ENCODE results near the gene ZCCHC13. TPM values are rescaled to one million over a fixed set of nuclear protein-coding genes. Genes with fewer than 3 reads are reported as not detected.

ZCCHC13 gene
- polyA plus RNA-seq, 3 donors, result not detected

- Mint-ChIP-seq H3K4me3 (no peak overlapping the region), H3K27me3 (ENCODE audit: low read depth in 3 of 3) (peaks cover 0 to 6% (median 0%) of the 10 kb centered on the region in 3 donors), H3K27ac (no peak overlapping the region), H3K36me3 (no peaks in the 10 kb centered on the region), H3K9me3 (peaks cover 0 to 2% (median 0%) of the 10 kb centered on the region in 7 donors), H3K4me1 (peaks cover 14% of the 10 kb centered on the region)
- Histone ChIP-seq H3K9me3 (replicated peaks in 1 of 2; ENCODE audit: control insufficient read depth in 1 of 2, insufficient read depth in 1 of 2, low read length in 2 of 2) (no peaks in the 10 kb centered on the region), H3K4me1 (ENCODE audit: control insufficient read depth in 1 of 2, insufficient read depth in 2 of 2, low read length in 2 of 2) (peaks cover 15 to 18% of the 10 kb centered on the region in 2 donors), H2AFZ (ENCODE audit: insufficient read depth, low read depth, low read length, poor library complexity, severe bottlenecking) (no peak overlapping the region), H3K4me3 (replicated peaks in 1 of 3; ENCODE audit: low read depth in 2 of 3, low read length in 3 of 3) (no peak overlapping the region), H3K4me2 (replicated peaks; ENCODE audit: extremely low read depth, low read length, poor library complexity, severe bottlenecking) (no peak overlapping the region), H3K36me3 (replicated peaks in 1 of 2; ENCODE audit: control insufficient read depth in 1 of 2, insufficient read depth in 2 of 2, low read length in 2 of 2) (no peaks in the 10 kb centered on the region), H4K20me1 (ENCODE audit: insufficient read depth, low read length) (no peaks in the 10 kb centered on the region), H3K27me3 (ENCODE audit: control insufficient read depth in 2 of 2, insufficient read depth in 2 of 2, low read length in 2 of 2) (no peaks in the 10 kb centered on the region), H3K27ac (ENCODE audit: low read depth in 1 of 2, low read length in 2 of 2) (no peak overlapping the region), H3K79me2 (ENCODE audit: insufficient read depth, low read length) (no peaks in the 10 kb centered on the region), H3K9ac (ENCODE audit: insufficient read depth, low read length, poor library complexity, severe bottlenecking) (no peak overlapping the region)
- WGBS (ENCODE audit: insufficient coverage), result no CpG with 5 or more reads among the region's 2 CpGs
- DNase-seq, result no peak
- TF ChIP-seq, protein P1, sequence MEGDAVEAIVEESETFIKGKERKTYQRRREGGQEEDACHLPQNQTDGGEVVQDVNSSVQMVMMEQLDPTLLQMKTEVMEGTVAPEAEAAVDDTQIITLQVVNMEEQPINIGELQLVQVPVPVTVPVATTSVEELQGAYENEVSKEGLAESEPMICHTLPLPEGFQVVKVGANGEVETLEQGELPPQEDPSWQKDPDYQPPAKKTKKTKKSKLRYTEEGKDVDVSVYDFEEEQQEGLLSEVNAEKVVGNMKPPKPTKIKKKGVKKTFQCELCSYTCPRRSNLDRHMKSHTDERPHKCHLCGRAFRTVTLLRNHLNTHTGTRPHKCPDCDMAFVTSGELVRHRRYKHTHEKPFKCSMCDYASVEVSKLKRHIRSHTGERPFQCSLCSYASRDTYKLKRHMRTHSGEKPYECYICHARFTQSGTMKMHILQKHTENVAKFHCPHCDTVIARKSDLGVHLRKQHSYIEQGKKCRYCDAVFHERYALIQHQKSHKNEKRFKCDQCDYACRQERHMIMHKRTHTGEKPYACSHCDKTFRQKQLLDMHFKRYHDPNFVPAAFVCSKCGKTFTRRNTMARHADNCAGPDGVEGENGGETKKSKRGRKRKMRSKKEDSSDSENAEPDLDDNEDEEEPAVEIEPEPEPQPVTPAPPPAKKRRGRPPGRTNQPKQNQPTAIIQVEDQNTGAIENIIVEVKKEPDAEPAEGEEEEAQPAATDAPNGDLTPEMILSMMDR (IDR thresholded peaks at IDR 0.05), result no peak
- intact Hi-C loops (cut with micrococcal nuclease), result loop anchor here in 1 of 2 donors (10.0 kb wide), 1 partner anchor 51 kb away; no protein-coding TSS in a partner anchor
Observed at GRCh38 chrX:74346088-74346487, 42.1 kb downstream of the ZCCHC13 start.

DNA sequence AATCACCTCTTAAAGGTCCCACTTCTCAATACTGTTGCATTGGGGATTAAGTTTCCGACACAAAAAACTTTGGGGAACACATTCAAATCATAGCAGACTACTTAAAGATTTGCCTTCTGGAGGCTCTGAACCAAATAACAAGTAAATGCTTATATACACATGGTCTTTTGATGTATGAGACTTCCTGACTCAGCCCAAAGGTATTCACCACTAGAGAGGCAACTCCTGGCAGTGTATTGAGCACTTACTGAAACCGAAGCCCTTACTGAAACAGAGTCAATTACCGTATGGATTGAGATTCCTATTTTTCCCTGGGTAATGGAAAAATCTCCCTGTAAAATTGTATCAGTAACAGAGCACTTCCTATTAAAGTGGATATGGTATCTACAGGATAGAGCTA, 45.4 kb downstream of the ZCCHC13 start:
- Mint-ChIP-seq H3K27me3 (ENCODE audit: low read depth in 3 of 3) (peaks cover 0 to 4% (median 0%) of the 10 kb centered on the region in 3 donors), H3K4me1 (peaks cover 6% of the 10 kb centered on the region)

More for the DNA sequence above, 45.4 kb downstream of the ZCCHC13 start:
- no peak for DNase-seq
- H3K79me2 ChIP-seq (ENCODE audit: insufficient read depth, low read length), result no peaks in the 10 kb centered on the region
- H3K27ac ChIP-seq (ENCODE audit: low read depth in 1 of 2, low read length in 2 of 2), result no peak overlapping the region
- no peaks in the 10 kb centered on the region for H3K9me3 ChIP-seq (replicated peaks in 1 of 2; ENCODE audit: control insufficient read depth in 1 of 2, insufficient read depth in 1 of 2, low read length in 2 of 2)
- Mint-ChIP-seq H3K9me3 (no peaks in the 10 kb centered on the region), H3K36me3 (no peaks in the 10 kb centered on the region), H3K27ac (no peak overlapping the region), H3K4me3 (no peak overlapping the region)
- H3K9ac ChIP-seq (ENCODE audit: insufficient read depth, low read length, poor library complexity, severe bottlenecking), result no peak overlapping the region
- no peak overlapping the region for H3K4me2 ChIP-seq (replicated peaks; ENCODE audit: extremely low read depth, low read length, poor library complexity, severe bottlenecking)
- no peaks in the 10 kb centered on the region for H3K36me3 ChIP-seq (replicated peaks in 1 of 2; ENCODE audit: control insufficient read depth in 1 of 2, insufficient read depth in 2 of 2, low read length in 2 of 2)
- peaks cover 0 to 1% of the 10 kb centered on the region in 2 donors for H3K4me1 ChIP-seq (ENCODE audit: control insufficient read depth in 1 of 2, insufficient read depth in 2 of 2, low read length in 2 of 2)
- no peak overlapping the region for H3K4me3 ChIP-seq (replicated peaks in 1 of 3; ENCODE audit: low read depth in 2 of 3, low read length in 3 of 3)
- WGBS (ENCODE audit: insufficient coverage), result no CpG with 5 or more reads among the region's 3 CpGs
- intact Hi-C loops (cut with micrococcal nuclease), result loop anchor here in 1 of 2 donors (10.0 kb wide), 1 partner anchor 55 kb away; no protein-coding TSS in a partner anchor
- TF ChIP-seq, protein P1 (IDR thresholded peaks at IDR 0.05), result no peak
- no peak overlapping the region for H2AFZ ChIP-seq (ENCODE audit: insufficient read depth, low read depth, low read length, poor library complexity, severe bottlenecking)
- no peaks in the 10 kb centered on the region for H4K20me1 ChIP-seq (ENCODE audit: insufficient read depth, low read length)
- no peaks in the 10 kb centered on the region for H3K27me3 ChIP-seq (ENCODE audit: control insufficient read depth in 2 of 2, insufficient read depth in 2 of 2, low read length in 2 of 2)

Data from CD14-positive monocyte (primary cell).